ENCODE results near the gene BSCL2. TPM values are rescaled to one million over a fixed set of nuclear protein-coding genes. Genes with fewer than 3 reads are reported as not detected.
"Not testable (repeated sequence)": the region's sequence is repeated elsewhere in the genome, so short reads cannot be mapped to it uniquely, and the experiment has no call there.

The BSCL2 gene
- polyA plus RNA-seq, 3 donors = 43.5 to 65.7 (median 63.3) TPM

GRCh38 chr11:62705880-62706849, 1.1 kb downstream of the BSCL2 start:
- Histone ChIP-seq H3K79me2 (ENCODE audit: insufficient read depth, low read length) (peaks cover 10% of the 10 kb centered on the region), H4K20me1 (ENCODE audit: insufficient read depth, low read length) (no peaks in the 10 kb centered on the region), H3K4me2 (replicated peaks; ENCODE audit: extremely low read depth, low read length, poor library complexity, severe bottlenecking) (peak overlapping the region; percentile 93), H3K4me3 (replicated peaks in 1 of 3; ENCODE audit: low read depth in 2 of 3, low read length in 3 of 3) (peak overlapping the region; percentile 70 to 91 (median 84)), H3K36me3 (replicated peaks in 1 of 2; ENCODE audit: control insufficient read depth in 1 of 2, insufficient read depth in 2 of 2, low read length in 2 of 2) (peaks cover 6 to 9% of the 10 kb centered on the region in 2 donors), H3K4me1 (ENCODE audit: control insufficient read depth in 1 of 2, insufficient read depth in 2 of 2, low read length in 2 of 2) (peaks cover 67 to 85% of the 10 kb centered on the region in 2 donors), H3K27ac (ENCODE audit: low read depth in 1 of 2, low read length in 2 of 2) (peak overlapping the region; percentile 78 to 85), H3K9me3 (replicated peaks in 1 of 2; ENCODE audit: control insufficient read depth in 1 of 2, insufficient read depth in 1 of 2, low read length in 2 of 2) (no peaks in the 10 kb centered on the region), H3K9ac (ENCODE audit: insufficient read depth, low read length, poor library complexity, severe bottlenecking) (peak overlapping the region; percentile 75), H2AFZ (ENCODE audit: insufficient read depth, low read depth, low read length, poor library complexity, severe bottlenecking) (peak overlapping the region; percentile 96), H3K27me3 (ENCODE audit: control insufficient read depth in 2 of 2, insufficient read depth in 2 of 2, low read length in 2 of 2) (no peaks in the 10 kb centered on the region)
- WGBS (ENCODE audit: insufficient coverage) = 7% methylated on average over 73 of the region's 73 CpGs
- Mint-ChIP-seq H3K9me3 (peaks cover 0 to 3% (median 0%) of the 10 kb centered on the region in 7 donors), H3K36me3 (peaks cover 12 to 22% of the 10 kb centered on the region in 2 donors), H3K27me3 (ENCODE audit: low read depth in 3 of 3) (no peaks in the 10 kb centered on the region), H3K4me1 (peaks cover 57% of the 10 kb centered on the region), H3K27ac (peak overlapping the region; percentile 89 to 99 (median 94)), H3K4me3 (peak overlapping the region; percentile 89 to 92)
- DNase-seq = peak; percentile 89 to 93 (median 91)
- TF ChIP-seq CTCF (IDR thresholded peaks at IDR 0.05) = no peak
- intact Hi-C loops (cut with micrococcal nuclease) = loop anchor here (5.0 to 10.0 kb wide), 2 partner anchors 54 to 111 kb away; partner anchors contain the start of genes TUT1 (in 2 of the 2) and INTS5 (in 1 of the 2)

GRCh38 chr11:62705413-62705812, 1.8 kb downstream of the BSCL2 start:
- peak in 2 of 3 donors; percentile 44 to 48 for DNase-seq
- peak overlapping the region; percentile 70 to 91 (median 84) for H3K4me3 ChIP-seq (replicated peaks in 1 of 3; ENCODE audit: low read depth in 2 of 3, low read length in 3 of 3)
- no peaks in the 10 kb centered on the region for H4K20me1 ChIP-seq (ENCODE audit: insufficient read depth, low read length)
- TF ChIP-seq CTCF (IDR thresholded peaks at IDR 0.05) = no peak
- peaks cover under 1 to 8% of the 10 kb centered on the region in 2 donors for H3K36me3 ChIP-seq (replicated peaks in 1 of 2; ENCODE audit: control insufficient read depth in 1 of 2, insufficient read depth in 2 of 2, low read length in 2 of 2)
- intact Hi-C loops (cut with micrococcal nuclease) = loop anchor here (5.0 to 10.0 kb wide), 2 partner anchors 53 to 111 kb away; partner anchors contain the start of genes TUT1 (in 2 of the 2) and INTS5 (in 1 of the 2)
- peak overlapping the region; percentile 93 for H3K4me2 ChIP-seq (replicated peaks; ENCODE audit: extremely low read depth, low read length, poor library complexity, severe bottlenecking)
- H3K27ac ChIP-seq (ENCODE audit: low read depth in 1 of 2, low read length in 2 of 2) = peak overlapping the region; percentile 78 to 85
- peak overlapping the region; percentile 96 for H2AFZ ChIP-seq (ENCODE audit: insufficient read depth, low read depth, low read length, poor library complexity, severe bottlenecking)
- H3K27me3 ChIP-seq (ENCODE audit: control insufficient read depth in 2 of 2, insufficient read depth in 2 of 2, low read length in 2 of 2) = no peaks in the 10 kb centered on the region
- peaks cover 0 to 3% (median 0%) of the 10 kb centered on the region in 7 donors for H3K9me3 Mint-ChIP-seq
- peaks cover 13 to 21% of the 10 kb centered on the region in 2 donors for H3K36me3 Mint-ChIP-seq
- H3K79me2 ChIP-seq (ENCODE audit: insufficient read depth, low read length) = peaks cover 10% of the 10 kb centered on the region
- H3K27me3 Mint-ChIP-seq (ENCODE audit: low read depth in 3 of 3) = no peaks in the 10 kb centered on the region
- H3K4me1 ChIP-seq (ENCODE audit: control insufficient read depth in 1 of 2, insufficient read depth in 2 of 2, low read length in 2 of 2) = peaks cover 65 to 81% of the 10 kb centered on the region in 2 donors
- H3K27ac Mint-ChIP-seq = peak overlapping the region; percentile 89 to 99 (median 94)
- H3K9ac ChIP-seq (ENCODE audit: insufficient read depth, low read length, poor library complexity, severe bottlenecking) = peak overlapping the region; percentile 75
- H3K9me3 ChIP-seq (replicated peaks in 1 of 2; ENCODE audit: control insufficient read depth in 1 of 2, insufficient read depth in 1 of 2, low read length in 2 of 2) = no peaks in the 10 kb centered on the region
- peaks cover 57% of the 10 kb centered on the region for H3K4me1 Mint-ChIP-seq
- peak overlapping the region; percentile 89 to 92 for H3K4me3 Mint-ChIP-seq
- WGBS (ENCODE audit: insufficient coverage) = 84% methylated on average over 5 of the region's 7 CpGs

- Mint-ChIP-seq H3K27ac (peak overlapping the region; percentile 78 to 95 (median 85)), H3K4me1 (peaks cover 51% of the 10 kb centered on the region), H3K36me3 (peaks cover 15 to 22% of the 10 kb centered on the region in 2 donors)
- WGBS (ENCODE audit: insufficient coverage) = 60% methylated on average over 1 of the region's 4 CpGs
- peaks cover 56 to 71% of the 10 kb centered on the region in 2 donors for H3K4me1 ChIP-seq (ENCODE audit: control insufficient read depth in 1 of 2, insufficient read depth in 2 of 2, low read length in 2 of 2)
- H4K20me1 ChIP-seq (ENCODE audit: insufficient read depth, low read length); H3K9me3 ChIP-seq (replicated peaks in 1 of 2; ENCODE audit: control insufficient read depth in 1 of 2, insufficient read depth in 1 of 2, low read length in 2 of 2); H3K79me2 ChIP-seq (ENCODE audit: insufficient read depth, low read length); H3K9me3 Mint-ChIP-seq; H3K27me3 Mint-ChIP-seq (ENCODE audit: low read depth in 3 of 3); H2AFZ ChIP-seq (ENCODE audit: insufficient read depth, low read depth, low read length, poor library complexity, severe bottlenecking); H3K4me3 ChIP-seq (replicated peaks in 1 of 3; ENCODE audit: low read depth in 2 of 3, low read length in 3 of 3); H3K27me3 ChIP-seq (ENCODE audit: control insufficient read depth in 2 of 2, insufficient read depth in 2 of 2, low read length in 2 of 2); H3K9ac ChIP-seq (ENCODE audit: insufficient read depth, low read length, poor library complexity, severe bottlenecking); H3K4me2 ChIP-seq (replicated peaks; ENCODE audit: extremely low read depth, low read length, poor library complexity, severe bottlenecking); H3K4me3 Mint-ChIP-seq: not testable (repeated sequence)
- peaks cover 0 to 11% of the 10 kb centered on the region in 2 donors for H3K36me3 ChIP-seq (replicated peaks in 1 of 2; ENCODE audit: control insufficient read depth in 1 of 2, insufficient read depth in 2 of 2, low read length in 2 of 2)
- intact Hi-C loops (cut with micrococcal nuclease) = loop anchor here (10.0 kb wide), 1 partner anchor 109 kb away; the partner anchor contains the start of gene TUT1 (in 2 of the 2)
- H3K27ac ChIP-seq (ENCODE audit: low read depth in 1 of 2, low read length in 2 of 2) = peak overlapping the region; percentile 45 to 64
- DNase-seq = peak in 2 of 3 donors; percentile 47 to 67
Observed at GRCh38 chr11:62703921-62704320, 3.3 kb downstream of the BSCL2 start.
